GM06990 (cell line): ENCODE data around the gene PPP1R37.

ENCODE experiments used
- DNase-seq: peaks from one replicate; pipeline ENCODE4 v3.0.0-alpha.2; 2011; ENCODE audit not compliant: insufficient read length; ENCODE audit errors: extremely low read depth
- H3K27me3 ChIP-seq: replicated peaks from 2 replicates; pipeline ENCODE4 v1.6.0; 2011; ENCODE audit warnings: low read length; ENCODE audit not compliant: control insufficient read depth, insufficient read depth
- H3K36me3 ChIP-seq: 2 replicates; pipeline ENCODE4 v1.5.1; 2011; ENCODE audit warnings: low read length; ENCODE audit not compliant: control insufficient read depth, insufficient read depth
- H3K4me3 ChIP-seq: replicated peaks from 2 replicates; pipeline ENCODE4 v1.5.1; 2011; ENCODE audit warnings: low read depth, mild to moderate bottlenecking, control low read depth, low read length
- CTCF ChIP-seq: IDR thresholded peaks from 2 replicates; pipeline ENCODE4 v1.5.1; 2011; ENCODE audit warnings: low read length, control low read depth, mild to moderate bottlenecking, inconsistent platforms; ENCODE audit not compliant: insufficient read depth, poor library complexity, severe bottlenecking

Gene PPP1R37

GRCh38 chr19:45147835-45148676 lies 55.1 kb downstream of the PPP1R37 start:
- no peak for DNase-seq
- Histone ChIP-seq H3K4me3 (no peak overlapping the region), H3K27me3 (no peaks in the 10 kb centered on the region; the same call in 1 of the 2 replicates), H3K36me3 (peaks cover 8% of the 10 kb centered on the region)
- no peak for TF ChIP-seq CTCF

- Histone ChIP-seq H3K36me3 (peaks cover 4% of the 10 kb centered on the region), H3K27me3 (no peaks in the 10 kb centered on the region; the same call in 1 of the 2 replicates), H3K4me3 (no peak overlapping the region)
- no peak for TF ChIP-seq CTCF
- no peak for DNase-seq
Measured at GRCh38 chr19:45149129-45149528, 56.1 kb downstream of the PPP1R37 start.

GRCh38 chr19:45150180-45150579 lies 57.2 kb downstream of the PPP1R37 start:
- Histone ChIP-seq H3K27me3 (no peaks in the 10 kb centered on the region; the same call in 1 of the 2 replicates), H3K36me3 (peaks cover 4% of the 10 kb centered on the region), H3K4me3 (no peak overlapping the region)
- TF ChIP-seq CTCF, result no peak
- DNase-seq, result no peak

GRCh38 chr19:45150751-45151281 lies 57.8 kb downstream of the PPP1R37 start:
- Histone ChIP-seq H3K4me3 (no peak overlapping the region), H3K27me3 (no peaks in the 10 kb centered on the region; the same call in 1 of the 2 replicates), H3K36me3 (peaks cover 2% of the 10 kb centered on the region)
- DNase-seq, result no peak
- TF ChIP-seq CTCF, result no peak

- no peaks in the 10 kb centered on the region; the same call in 1 of the 2 replicates for H3K27me3 ChIP-seq
- no peak overlapping the region for H3K4me3 ChIP-seq
- no peaks in the 10 kb centered on the region; the same call in 1 of the 2 replicates for H3K36me3 ChIP-seq
- no peak for TF ChIP-seq CTCF
- no peak for DNase-seq
Measured at GRCh38 chr19:45151320-45151719, 58.3 kb downstream of the PPP1R37 start.
